Fibroblast of peridontal ligament (primary cell): Measurements from ENCODE around the gene GSG1L.
"Not testable (repeated sequence)": the region's sequence is repeated elsewhere in the genome, so short reads cannot be mapped to it uniquely, and the experiment has no call there.

Source experiments
- DNase-seq: peaks from one replicate; pipeline ENCODE4 v3.0.0-alpha.2; 2010; ENCODE audit errors: extremely low read depth

The GSG1L gene

GRCh38 chr16:27950206-27950887, 113.2 kb downstream of the GSG1L start:
- DNase-seq, result no peak

GRCh38 chr16:27947696-27948095, 115.8 kb downstream of the GSG1L start:
- DNase-seq, result no peak

GRCh38 chr16:27945233-27945973, 118.1 kb downstream of the GSG1L start:
- no peak for DNase-seq

- DNase-seq, result no peak
These were observed 119.7 kb downstream of the GSG1L start for GRCh38 chr16:27943766-27944165.

GRCh38 chr16:27942071-27942470, 121.4 kb downstream of the GSG1L start:
- DNase-seq, result not testable (repeated sequence)

GRCh38 chr16:27935076-27935475, 128.4 kb downstream of the GSG1L start:
- DNase-seq, result no peak

GRCh38 chr16:27932542-27933135, 130.9 kb downstream of the GSG1L start:
- no peak for DNase-seq

GRCh38 chr16:27929818-27930217, 133.7 kb downstream of the GSG1L start:
- no peak for DNase-seq

- no peak for DNase-seq
These were observed 135.0 kb downstream of the GSG1L start for GRCh38 chr16:27928542-27928941.

GRCh38 chr16:27927266-27927901, 136.1 kb downstream of the GSG1L start:
- DNase-seq, result no peak

- DNase-seq, result no peak
These were observed 137.9 kb downstream of the GSG1L start for GRCh38 chr16:27925612-27926011.

GRCh38 chr16:27924411-27925118, 138.9 kb downstream of the GSG1L start:
- no peak for DNase-seq

GRCh38 chr16:27923751-27924150, 139.8 kb downstream of the GSG1L start:
- no peak for DNase-seq

GRCh38 chr16:27922433-27922832, 141.1 kb downstream of the GSG1L start:
- no peak for DNase-seq

- no peak for DNase-seq
These were observed 142.4 kb downstream of the GSG1L start for GRCh38 chr16:27921134-27921533.

- no peak for DNase-seq
These were observed 143.1 kb downstream of the GSG1L start for GRCh38 chr16:27920391-27920891.

GRCh38 chr16:27918755-27919154, 144.8 kb downstream of the GSG1L start:
- DNase-seq, result no peak

GRCh38 chr16:27917949-27918348, 145.6 kb downstream of the GSG1L start:
- DNase-seq, result no peak

GRCh38 chr16:27911486-27911885, 152.0 kb downstream of the GSG1L start:
- DNase-seq, result no peak

GRCh38 chr16:27907457-27907972, 156.0 kb downstream of the GSG1L start:
- DNase-seq, result no peak

- no peak for DNase-seq
These were observed 156.6 kb downstream of the GSG1L start for GRCh38 chr16:27906883-27907282.
